Right kidney (tissue), 1 donor: ENCODE measurements around the gene MRRF.
A peak's percentile ranks its signal among the peaks of the same experiment; 100 is the strongest.

Experiments used
- DNase-seq: peaks from one replicate; pipeline ENCODE4 v3.0.0-alpha.2; 2016

MRRF gene

DNA sequence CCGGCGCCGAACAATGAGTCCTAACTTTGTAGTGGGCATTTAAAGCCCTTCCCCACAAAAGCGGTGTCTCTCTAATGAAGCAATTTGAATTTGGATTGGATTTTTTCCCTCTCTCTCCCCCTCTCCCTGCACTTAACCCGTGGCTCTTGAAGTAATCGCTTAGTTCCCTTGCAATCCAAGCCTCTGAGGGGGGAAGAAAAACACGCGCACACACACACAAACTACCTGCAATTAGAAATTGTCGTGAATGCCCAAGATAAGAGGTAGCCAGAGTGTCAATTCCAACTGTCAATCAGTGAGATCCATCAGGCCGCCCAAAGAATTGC is 37.1 kb upstream of the MRRF start:
- DNase-seq, result no peak

DNA sequence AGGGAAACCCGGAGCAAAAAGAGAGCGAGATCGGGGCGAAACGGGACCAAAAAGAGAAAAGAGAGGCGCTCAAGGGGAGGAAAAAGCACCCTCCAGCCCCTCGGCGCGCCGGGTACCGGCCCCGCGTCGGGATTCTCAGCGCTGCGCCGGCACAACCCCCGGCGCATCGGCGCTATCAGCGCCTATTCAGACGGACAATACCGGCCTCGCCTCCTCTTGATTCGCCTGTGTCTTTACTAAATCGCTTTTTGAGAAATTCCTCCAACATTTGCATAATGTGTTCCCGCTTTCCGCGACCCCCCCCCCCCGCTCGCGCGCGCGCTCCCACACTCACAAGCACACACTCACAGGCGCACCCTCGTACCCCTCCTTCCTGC is 36.5 kb upstream of the MRRF start:
- peak; percentile 70 for DNase-seq

DNA sequence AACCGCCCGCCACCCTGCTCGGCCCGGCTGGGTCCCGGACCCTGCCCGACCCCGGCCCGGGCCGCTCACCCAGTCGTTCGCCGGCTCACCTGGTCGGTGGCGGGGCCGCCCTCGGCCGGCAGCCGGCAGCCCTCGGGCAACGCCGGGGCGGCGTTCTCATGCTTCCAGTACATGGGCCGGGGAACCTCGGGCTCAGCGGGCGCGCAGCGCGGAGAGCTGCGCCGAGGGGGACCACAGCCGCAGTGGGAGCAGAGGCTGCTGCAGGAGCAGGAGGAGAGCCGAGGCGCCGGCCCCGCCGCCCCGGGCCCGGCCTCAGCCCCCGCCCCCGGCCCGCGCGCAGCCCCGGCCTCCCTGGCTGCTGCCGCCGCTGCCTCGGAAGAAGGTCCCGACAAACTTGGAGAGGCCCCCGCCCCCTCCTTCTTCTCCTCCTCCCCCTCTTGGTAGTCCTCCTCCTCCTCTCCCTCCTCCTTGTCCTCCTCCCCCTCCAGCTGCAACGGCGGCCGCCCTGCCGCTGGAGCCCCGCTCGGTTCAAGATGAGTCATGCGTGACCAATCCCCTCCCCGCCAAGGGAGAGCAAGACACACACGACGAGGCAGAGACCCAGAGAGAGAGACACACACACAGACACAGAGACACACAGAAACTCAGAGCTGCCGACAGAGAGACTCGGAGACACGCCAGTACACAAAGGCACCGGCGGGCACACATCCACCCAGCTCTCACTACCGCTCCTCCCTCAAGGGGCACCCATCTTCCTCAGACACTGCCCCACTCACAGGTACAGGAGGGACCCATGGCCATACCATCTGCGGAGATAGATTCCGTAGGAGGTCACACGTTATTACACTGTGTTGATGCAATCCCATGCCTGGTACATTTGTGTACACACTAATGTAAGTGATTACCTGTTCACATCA is 35.9 kb upstream of the MRRF start, which contains the start of gene LHX6:
LHX6 (minus strand) TSS at position 390 of the 917 bp plus-strand sequence; CDS start at position 173, 217 bp downstream.
- peak; percentile 68 for DNase-seq

DNA sequence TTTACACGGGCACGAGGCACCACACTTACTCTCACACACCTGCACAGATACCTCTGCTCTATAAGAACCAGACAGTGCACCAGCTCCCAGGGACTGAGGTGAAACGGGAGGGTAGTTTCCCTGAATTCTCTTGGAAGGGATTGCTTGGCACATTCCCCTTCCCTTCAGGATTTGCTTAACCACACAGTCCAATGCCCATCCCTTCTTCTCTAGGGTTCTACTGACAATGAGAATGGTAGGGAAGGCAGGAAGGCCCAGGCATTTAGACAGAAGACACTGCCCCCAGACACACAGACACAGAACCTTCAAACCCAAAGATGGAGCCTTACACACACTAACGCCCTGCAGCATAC is 35.2 kb upstream of the MRRF start:
- DNase-seq, result no peak

DNA sequence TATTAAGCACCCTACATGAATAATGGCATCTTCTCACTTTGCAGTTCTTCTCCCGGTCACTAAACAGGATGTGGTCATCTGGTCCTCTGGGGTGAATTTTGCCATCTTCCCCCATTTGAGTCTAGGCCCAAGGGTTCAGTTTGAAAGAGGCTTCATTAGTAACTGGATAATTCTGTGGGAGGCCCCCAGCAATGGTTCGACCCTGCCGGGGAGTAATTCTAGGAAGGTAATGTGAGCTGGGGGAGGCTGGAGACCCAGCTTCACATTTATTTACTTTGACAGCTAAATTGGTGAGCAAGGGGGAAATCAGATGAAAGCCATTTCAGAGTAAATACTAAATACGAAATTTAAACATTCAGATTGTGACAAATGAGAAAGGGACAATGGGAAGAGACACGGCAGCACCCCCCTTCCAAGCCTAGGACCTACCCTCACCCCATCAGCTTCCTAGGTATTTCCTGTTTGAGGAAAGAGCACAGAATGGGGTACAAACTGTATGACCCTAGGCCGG is 31.8 kb upstream of the MRRF start:
- no peak for DNase-seq

DNA sequence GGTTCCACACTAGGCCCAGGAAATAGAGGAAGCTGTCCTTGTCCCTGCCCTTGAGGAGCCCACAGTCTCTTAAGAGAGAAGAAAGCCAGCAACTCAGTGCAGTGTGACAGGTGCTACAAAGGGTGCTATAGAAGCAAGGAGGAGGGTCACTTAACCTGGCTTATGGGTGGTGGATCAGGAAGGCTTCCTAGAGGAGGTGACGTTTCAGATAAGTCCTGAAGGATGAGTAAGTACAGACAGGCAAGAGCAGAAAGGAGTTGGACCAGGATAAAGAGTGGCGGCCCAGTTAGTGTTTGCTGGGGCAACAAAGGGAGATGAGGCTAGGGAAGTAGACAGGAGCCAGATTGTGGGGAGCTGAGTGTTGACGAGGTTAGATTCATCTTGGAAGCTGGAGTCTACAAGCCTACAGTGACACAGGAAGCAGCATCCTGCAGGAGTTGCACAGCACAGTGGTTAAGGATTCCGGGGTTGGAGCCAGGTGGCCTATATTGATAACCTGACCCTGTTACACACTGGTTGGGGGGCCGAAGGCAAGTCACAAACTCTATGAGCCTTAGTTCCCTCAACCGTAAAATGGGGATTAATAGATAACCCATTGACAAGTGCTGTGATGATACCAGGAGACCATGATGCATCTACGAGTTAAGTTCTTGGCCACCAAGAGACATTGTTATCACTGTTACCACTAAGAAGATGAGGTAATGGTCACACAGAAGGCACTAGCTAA is 30.5 kb upstream of the MRRF start:
- no peak for DNase-seq

DNA sequence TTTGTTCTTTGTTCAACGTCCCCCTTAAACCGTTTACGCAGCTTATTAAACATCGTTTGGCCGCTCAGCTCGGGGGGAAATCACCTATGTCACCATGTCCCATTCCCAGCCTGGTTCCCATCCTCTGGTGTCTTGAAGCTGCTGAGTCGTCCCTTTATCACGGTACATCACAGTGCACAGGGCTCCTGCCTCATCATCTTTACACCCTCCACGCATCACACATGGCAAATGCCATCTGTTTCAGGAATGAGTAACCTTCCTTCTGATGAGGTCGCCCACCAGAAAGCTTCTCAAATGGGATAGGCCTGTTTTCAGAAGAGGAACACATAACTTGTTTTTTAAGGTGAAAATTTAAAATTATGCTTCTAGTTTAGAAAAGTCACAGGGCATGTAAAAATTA is 28.0 kb upstream of the MRRF start:
- DNase-seq, result no peak

DNA sequence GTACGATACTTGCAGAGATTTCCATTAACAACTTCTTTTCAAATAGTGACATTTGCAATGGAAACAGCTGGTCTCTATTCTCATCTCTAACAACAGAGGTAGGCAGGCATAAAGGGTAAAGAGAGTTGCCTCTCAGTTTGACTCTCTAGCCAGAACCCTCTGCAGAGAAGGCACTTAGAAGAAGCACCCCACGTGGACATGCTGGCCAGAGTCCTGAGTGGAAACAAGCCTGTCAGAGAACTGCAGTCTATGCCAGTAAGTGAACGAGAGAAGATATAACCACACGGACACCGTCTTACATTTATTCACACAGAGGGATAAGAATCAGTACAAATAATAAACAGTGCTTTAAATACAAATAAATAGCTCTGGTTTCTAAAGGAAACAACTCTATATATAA is 25.0 kb upstream of the MRRF start:
- no peak for DNase-seq

DNA sequence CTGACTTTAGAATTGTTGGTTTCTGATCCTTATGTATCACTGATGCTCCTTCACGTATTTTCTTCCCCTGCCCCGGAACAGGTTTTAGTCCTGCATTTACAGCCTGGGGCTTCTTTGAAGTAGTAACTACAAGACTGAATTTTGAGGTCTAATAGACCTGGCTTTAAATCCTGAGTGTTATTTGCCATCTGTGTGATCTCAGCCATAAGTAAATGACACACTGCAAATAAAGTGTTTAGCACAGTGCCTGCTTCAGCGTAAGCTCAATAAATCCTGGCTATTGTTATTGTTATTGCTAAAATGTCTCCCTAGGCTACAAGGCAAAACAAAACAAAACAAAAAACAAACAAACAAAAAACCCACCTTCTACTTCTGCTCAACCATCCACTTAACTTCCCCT is 20.3 kb upstream of the MRRF start:
- DNase-seq, result no peak

DNA sequence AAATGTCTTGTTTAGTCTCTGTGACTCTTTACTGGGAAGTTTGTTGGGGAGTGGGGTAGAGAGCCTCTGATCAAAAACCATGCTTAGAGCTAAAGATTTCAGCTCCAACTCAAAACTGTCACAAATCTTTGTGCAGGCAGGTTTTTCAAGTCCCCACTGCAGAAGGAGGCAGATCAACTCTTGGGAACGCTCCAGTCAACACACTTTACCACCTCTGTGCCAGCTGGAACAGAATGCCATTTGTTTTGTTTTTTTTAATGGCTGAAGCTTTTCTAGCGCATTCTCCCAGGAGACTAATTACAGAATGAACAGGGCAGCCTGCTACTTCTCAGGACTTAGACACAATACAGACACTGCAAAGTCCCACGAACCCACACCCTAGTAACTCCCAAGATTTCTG is 18.0 kb upstream of the MRRF start:
- no peak for DNase-seq

DNA sequence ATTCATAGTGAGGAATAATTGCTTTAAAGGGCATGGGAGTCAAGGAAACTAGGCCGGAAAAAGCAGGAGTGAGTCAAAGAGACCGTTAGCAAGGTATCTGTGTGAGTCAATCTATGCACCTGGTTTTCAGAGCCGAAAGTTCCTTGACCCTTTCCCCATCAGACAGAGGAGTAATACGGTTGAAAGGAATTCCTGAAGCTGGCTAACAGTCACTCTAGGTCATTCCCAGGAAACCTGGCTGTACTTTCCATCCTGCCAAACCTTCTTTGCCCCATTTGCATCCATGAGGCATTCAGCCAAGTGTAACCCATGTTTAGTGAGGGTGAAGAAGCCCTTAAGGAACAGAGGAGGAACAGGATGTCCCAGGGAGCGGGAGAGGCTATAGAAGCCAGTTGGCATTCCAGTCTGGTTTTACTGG is 16.2 kb upstream of the MRRF start:
- DNase-seq, result no peak

DNA sequence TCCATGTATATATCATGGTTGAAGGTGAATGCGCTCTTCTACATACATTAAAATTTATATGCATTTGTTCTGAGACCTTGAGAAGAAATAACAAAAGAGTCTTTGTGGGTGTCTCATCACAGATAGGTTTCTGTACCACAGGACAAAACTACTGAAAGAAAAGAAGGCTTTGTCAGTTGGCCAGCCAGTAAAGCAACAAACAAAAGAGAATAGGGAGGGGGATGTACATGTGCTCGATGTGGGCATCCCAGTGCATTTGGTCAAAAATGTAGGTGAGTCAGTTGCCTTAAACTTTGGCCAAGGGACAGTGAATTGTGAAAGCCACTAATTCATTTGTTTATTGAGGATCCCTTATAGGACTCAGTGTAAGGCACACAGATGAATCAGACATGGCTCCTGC is 13.3 kb upstream of the MRRF start:
- DNase-seq, result no peak

DNA sequence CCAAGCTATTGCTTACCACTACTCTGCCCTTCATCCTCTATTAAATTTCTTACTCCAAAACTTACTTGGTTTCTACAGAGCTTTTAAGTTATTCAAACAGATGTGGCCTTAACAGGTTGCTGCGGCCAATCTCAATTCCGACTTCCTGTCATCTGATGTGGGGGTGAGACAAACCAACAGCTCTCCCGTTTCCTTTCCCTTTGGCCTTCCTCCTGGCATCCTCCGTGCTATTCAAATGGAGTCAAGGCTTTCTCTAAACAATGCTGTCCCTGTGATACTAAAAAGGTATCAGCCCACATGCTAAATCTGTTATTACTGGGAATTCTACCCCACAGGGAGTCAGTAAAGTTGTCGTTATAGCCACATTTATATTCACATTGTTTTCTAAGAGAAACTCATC is 11.9 kb upstream of the MRRF start:
- DNase-seq, result no peak

DNA sequence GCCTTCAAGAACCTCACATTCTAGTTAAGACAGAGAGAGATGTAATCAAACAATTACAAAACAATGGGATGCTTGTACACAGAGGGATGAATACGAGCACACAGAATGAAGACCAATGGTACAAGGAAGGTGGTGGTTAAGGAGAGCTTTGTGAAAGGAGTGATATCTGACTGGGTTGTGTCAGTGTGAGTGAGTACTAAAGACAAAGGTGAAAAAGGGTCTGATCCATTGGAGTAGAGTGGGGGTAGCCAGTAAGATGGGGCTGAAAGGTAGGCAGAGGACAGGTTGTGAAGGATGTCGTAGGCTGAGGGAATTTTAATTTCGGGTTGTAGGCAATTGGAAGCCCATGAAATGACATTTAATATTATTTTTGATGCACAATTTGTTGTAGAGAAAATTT is 9.9 kb upstream of the MRRF start:
- DNase-seq, result no peak

DNA sequence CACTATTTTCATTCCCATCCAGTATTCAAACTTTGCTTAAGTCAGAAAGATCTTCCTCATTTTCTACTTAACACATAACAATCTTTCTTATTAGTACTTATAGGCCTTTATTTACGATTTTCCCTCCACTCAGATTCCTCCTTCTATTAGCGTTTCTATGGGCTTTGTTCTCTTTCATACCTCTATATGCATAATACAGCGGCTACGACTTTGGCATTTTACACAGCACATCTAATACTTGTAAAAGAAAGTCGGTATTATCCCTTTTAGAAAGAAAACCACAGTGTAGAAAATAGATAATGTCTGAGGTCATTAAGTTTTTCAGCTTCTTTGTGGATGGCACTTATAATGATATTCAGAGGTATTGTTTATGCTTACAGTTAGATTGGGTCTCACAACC is 8.5 kb upstream of the MRRF start:
- DNase-seq, result no peak

DNA sequence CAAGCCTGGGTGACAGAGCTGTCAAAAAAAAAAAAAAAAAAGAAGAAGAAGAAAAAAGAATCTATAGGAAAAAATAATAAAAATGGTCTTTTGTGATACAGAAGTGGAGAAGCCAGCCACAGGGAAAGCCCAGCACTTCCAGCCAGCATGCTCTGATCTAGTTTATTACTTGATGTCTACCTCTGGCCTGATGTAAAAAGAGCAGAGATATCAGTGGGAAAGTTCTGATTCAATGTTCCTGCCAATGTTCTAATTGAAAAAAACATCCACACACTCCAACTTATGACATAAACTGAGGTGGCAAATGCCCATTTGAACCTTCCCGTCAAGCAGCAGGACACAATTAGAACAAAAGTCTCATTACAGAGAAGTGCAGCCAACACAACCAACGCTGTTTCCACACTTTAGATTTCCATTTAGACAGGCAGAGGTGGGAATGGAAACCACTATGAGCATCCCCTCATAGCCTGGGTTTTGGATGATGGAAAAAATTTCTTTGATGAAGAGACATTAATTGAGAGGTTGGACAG is 5.7 kb upstream of the MRRF start:
- DNase-seq, result no peak

DNA sequence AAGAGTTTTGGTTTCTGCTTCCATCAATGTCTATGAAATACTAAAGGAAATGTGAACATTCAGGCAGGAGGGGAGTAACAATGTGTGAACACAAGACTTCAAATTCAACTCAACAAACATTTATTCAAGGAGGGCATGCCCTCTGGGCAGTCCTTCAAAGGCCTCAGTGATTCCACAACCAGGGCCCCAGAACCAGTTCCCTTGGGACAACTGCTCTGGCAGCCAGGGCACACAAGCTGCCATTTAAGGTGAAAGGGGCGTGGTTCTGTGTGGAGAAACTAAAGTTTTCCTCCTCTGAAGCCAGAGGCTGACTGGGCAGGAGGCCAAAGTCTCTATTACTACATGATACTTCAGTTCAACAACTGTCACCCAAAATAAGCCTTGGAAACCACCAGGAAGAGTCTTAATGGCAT is 3.2 kb upstream of the MRRF start:
- DNase-seq, result no peak

DNA sequence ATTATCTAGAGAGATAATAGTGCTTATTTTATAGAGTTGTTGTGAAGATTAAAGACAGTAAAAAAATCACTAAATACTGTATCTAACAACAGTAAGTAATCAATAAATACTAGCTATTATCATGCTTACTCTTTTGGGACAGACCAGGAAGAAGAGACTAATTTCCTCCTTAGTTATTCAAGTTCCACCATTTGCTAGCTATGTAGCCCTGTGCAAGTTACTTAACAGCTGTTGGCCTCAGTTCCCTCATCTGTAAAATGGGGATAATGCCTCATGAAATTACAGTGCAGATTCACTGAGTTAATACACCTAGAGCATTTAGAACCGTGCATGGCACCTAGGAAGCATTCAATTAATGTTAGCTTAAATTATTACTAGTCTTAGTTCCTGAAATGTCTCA is 2.6 kb upstream of the MRRF start:
- DNase-seq, result no peak

DNA sequence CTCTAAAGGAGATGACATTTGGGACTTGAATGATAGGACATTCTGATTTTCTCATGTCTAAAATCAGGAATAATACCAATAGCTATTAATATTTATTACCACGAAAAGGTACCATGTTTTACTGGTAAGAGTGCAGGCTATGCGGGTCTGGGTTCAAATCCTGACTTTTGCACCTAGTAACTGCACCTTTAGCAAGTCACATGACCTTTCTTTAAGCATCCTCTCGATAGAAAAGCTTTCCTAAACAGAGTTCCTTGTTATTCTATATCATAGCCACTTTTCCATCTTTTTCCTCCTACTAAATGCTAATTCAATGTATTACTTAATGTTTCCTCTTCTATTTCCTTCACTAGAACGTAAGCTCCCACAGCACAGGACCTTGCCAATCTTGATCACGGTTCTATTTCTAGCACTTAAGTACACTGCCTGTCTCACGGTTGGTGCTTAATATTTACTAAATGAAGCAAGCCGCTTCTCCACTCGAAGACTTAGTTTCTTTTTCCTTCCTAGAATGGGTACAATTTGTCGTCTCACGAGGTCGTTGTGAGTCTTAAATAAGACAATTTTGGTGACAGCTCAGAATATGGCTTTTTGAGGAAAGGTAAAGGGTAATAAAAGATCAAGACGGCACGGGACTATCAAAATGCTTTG is 858 bp upstream of the MRRF start:
- peak; percentile 7 for DNase-seq

DNA sequence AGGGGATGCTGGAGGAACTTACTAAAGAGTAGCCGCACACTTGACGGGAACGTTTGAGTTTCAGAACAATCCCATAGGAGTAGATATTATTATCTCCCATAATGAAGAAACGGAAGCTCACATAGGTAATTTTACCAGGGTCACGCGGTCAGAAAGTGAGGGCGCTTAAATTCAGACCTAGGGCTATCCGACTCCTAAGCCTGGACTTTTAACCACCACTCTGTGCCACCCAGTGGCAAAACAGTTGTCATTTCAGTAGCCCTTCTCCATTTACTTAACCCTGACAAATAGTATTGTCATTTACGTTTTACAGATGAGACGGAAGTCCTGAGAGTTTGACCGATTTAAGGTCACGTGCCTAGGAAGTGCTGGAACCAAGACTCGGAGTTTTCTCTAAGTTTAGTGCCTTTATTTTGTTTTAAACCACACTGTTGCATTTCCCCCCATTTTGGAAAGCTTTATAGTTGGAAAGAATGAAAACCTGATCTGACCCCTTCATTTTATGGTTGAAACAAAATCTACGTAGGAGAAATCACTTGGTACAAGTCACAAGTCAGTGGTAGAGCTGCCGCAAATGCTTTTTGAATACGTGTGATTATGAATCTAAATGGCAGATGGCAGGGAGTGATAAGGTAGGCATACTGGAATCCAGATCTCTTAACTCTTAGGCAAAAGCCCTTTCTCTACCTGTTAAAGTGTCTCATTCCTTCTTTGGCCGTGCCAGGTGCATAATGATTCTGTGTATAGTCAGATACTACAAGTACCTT is 650 bp downstream of the MRRF start:
- DNase-seq, result no peak

DNA sequence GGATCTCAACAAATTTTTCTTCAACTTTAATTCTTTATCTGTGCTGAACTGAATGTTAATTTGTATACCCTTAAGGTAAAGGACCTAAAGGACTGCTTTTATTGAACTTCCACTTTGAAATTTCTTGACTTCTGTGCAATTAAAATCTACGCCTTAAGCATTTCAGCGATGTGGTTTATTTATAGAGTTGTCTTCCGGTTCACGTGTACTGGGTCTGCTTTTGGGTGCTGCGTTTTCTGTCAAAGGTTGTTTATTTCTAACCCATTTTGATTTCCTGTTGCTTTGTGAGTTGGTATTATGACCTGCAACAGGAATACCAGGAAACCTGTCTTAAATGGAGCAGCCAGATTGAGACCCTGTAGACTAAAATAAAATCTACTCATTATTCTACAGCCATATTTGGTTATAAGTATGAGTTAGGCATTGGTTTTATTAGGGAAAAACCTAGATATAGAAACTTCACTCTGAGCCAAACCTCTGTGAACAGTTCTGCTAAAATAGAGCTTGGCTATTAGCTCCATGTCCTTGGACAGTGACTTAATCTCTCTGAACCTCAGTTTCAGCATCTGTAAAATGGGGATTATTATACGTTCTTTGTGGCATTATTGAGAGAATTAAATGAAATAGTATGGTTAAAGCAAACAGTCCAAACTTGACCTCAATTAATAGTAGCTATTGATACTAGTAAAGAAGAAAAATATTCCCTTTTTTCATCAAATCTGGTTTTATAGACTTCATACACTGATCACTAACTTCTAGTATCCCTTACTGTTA is 3.5 kb downstream of the MRRF start:
- no peak for DNase-seq
